Astrocyte (in vitro differentiated cells and primary cell): Measurements from ENCODE around the gene MPO.

ENCODE experiments used
- CTCF ChIP-seq: IDR thresholded peaks from 2 replicates; pipeline ENCODE4 v1.5.1; 2011; ENCODE audit warnings: low read depth, mild to moderate bottlenecking, inconsistent platforms, low read length, moderate library complexity; ENCODE audit not compliant: insufficient read depth
- EZH2 ChIP-seq: IDR thresholded peaks from 2 replicates; pipeline ENCODE4 v1.6.1; 2012; ENCODE audit warnings: mild to moderate bottlenecking, low read length, inconsistent platforms; ENCODE audit not compliant: insufficient read depth

- peak; percentile 58 for TF ChIP-seq CTCF
- no peak for TF ChIP-seq EZH2
These were observed 23.4 kb upstream of the MPO start for GRCh38 chr17:58303971-58304749.
